PC-9 (cell line): ENCODE results near the gene PARK7. TPM values are rescaled to one million over a fixed set of nuclear protein-coding genes. Genes with fewer than 3 reads are reported as not detected.

Experiments used
- BruUV-seq: library from RNA; stranded (reverse); fragments of 400-500 nt; replicated peaks from 2 replicates; lab custom pipeline; 2021; lab: Mats Ljungman, UMichigan
- CTCF ChIA-PET: fragments of 300-600 bp; sonication (Branson Sonifier 250); formaldehyde crosslinking; loops from one replicate; lab custom pipeline; 2022; ENCODE audit warnings: antibody characterized with exemption; lab: Charles Lee
- POLR2A ChIA-PET: fragments of 300-600 bp; sonication (Branson Sonifier 250); formaldehyde crosslinking; loops from one replicate; lab custom pipeline; 2022; ENCODE audit warnings: antibody characterized with exemption; ENCODE audit not compliant: unreplicated experiment; lab: Charles Lee
- DNase-seq, 2 experiments: peaks; one replicate each; pipeline versions ENCODE4 v3.0.0 to v3.0.0-alpha.2; 2015 to 2022; ENCODE audit warnings: mixed read lengths in 1 of 2
- H2AFZ ChIP-seq: fragments of 200-600 bp; sonication (generic); 2 replicates; pipeline ENCODE4 v1.8.1; 2017; ENCODE audit warnings: antibody characterized with exemption
- H3F3A ChIP-seq: fragments of 200-600 bp; sonication (generic); 2 replicates; pipeline ENCODE4 v1.8.1; 2017; ENCODE audit warnings: antibody characterized with exemption, mild to moderate bottlenecking, low read depth; ENCODE audit not compliant: insufficient read depth
- H3K27ac ChIP-seq: fragments of 200-600 bp; sonication (generic); 2 replicates; pipeline ENCODE4 v1.6.1; 2016; ENCODE audit warnings: mixed run types
- H3K27me3 ChIP-seq: fragments of 200-600 bp; sonication (generic); 2 replicates; pipeline ENCODE4 v1.6.1; 2016; ENCODE audit warnings: low read depth, mixed run types; ENCODE audit not compliant: insufficient read depth
- H3K36me3 ChIP-seq: fragments of 200-600 bp; sonication (generic); 2 replicates; pipeline ENCODE4 v1.6.1; 2016; ENCODE audit warnings: low read depth, mixed run types
- H3K4me1 ChIP-seq: fragments of 200-600 bp; sonication (generic); replicated peaks from 2 replicates; pipeline ENCODE4 v1.6.1; 2016; ENCODE audit warnings: mixed run types; ENCODE audit not compliant: insufficient read depth
- H3K4me2 ChIP-seq: fragments of 200-600 bp; sonication (generic); 2 replicates; pipeline ENCODE4 v1.6.1; 2017; ENCODE audit warnings: mixed run types
- H3K4me3 ChIP-seq: fragments of 200-600 bp; sonication (generic); 2 replicates; pipeline ENCODE4 v1.6.1; 2016; ENCODE audit warnings: mixed run types
- H3K79me2 ChIP-seq: fragments of 200-600 bp; sonication (generic); 2 replicates; pipeline ENCODE4 v1.6.1; 2017; ENCODE audit warnings: low read depth, mixed run types
- H3K9me2 ChIP-seq: fragments of 200-600 bp; sonication (generic); 2 replicates; pipeline ENCODE4 v1.8.1; 2017; ENCODE audit warnings: mild to moderate bottlenecking; ENCODE audit not compliant: insufficient read depth
- H3K9me3 ChIP-seq: fragments of 200-600 bp; sonication (generic); 2 replicates; pipeline ENCODE4 v1.8.1; 2016; ENCODE audit warnings: low read depth; ENCODE audit not compliant: insufficient read depth
- H4K20me1 ChIP-seq: fragments of 200-600 bp; sonication (generic); 2 replicates; pipeline ENCODE4 v1.8.1; 2017; ENCODE audit not compliant: insufficient read depth
- EZH2 ChIP-seq: fragments of 200-600 bp; sonication (generic); IDR thresholded peaks from 2 replicates; pipeline ENCODE4 v1.8.0; 2017; ENCODE audit warnings: antibody characterized with exemption, low read depth
- intact Hi-C: fragments of 100-400 bp; cut with micrococcal nuclease; formaldehyde crosslinking; loops from one replicate; pipeline ENCODE4 v1.10.0; 2022; ENCODE audit not compliant: unreplicated experiment
- total RNA-seq: library from RNA; stranded (reverse); gene quantifications from 2 replicates; pipeline ENCODE4 v1.2.3, GENCODE V29; 2021
- TF ChIP-seq, protein P1 (sequence below): fragments of 200-600 bp; sonication (generic); conservative IDR thresholded peaks from 2 replicates; pipeline ENCODE4 v1.6.1; 2017; ENCODE audit warnings: mixed run types, antibody characterized with exemption, mild to moderate bottlenecking, moderate library complexity

Gene PARK7
- total RNA-seq, 1 experiment from 2014 or later, result 291 TPM

- TF ChIP-seq, protein P1, sequence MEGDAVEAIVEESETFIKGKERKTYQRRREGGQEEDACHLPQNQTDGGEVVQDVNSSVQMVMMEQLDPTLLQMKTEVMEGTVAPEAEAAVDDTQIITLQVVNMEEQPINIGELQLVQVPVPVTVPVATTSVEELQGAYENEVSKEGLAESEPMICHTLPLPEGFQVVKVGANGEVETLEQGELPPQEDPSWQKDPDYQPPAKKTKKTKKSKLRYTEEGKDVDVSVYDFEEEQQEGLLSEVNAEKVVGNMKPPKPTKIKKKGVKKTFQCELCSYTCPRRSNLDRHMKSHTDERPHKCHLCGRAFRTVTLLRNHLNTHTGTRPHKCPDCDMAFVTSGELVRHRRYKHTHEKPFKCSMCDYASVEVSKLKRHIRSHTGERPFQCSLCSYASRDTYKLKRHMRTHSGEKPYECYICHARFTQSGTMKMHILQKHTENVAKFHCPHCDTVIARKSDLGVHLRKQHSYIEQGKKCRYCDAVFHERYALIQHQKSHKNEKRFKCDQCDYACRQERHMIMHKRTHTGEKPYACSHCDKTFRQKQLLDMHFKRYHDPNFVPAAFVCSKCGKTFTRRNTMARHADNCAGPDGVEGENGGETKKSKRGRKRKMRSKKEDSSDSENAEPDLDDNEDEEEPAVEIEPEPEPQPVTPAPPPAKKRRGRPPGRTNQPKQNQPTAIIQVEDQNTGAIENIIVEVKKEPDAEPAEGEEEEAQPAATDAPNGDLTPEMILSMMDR, result peak; percentile 84
- no peak for TF ChIP-seq EZH2
- no peak overlapping the region for H2AFZ ChIP-seq
- H3K9me3 ChIP-seq, result no peaks in the 10 kb centered on the region
- H3K79me2 ChIP-seq, result peaks cover 7% of the 10 kb centered on the region; the same call in 1 of the 2 replicates
- DNase-seq, result peak; percentile 56 to 84
- H3K36me3 ChIP-seq, result peaks cover under 1% of the 10 kb centered on the region; the same call in 1 of the 2 replicates
- H4K20me1 ChIP-seq, result no peaks in the 10 kb centered on the region
- H3K27ac ChIP-seq, result no peak overlapping the region
- intact Hi-C loops, result loop anchor here (1.0 to 5.0 kb wide), 4 partner anchors 339 to 873 kb away; no protein-coding TSS in a partner anchor
- no TSS peak for BruUV-seq
- CTCF ChIA-PET, result interaction anchor here (0.6 to 1.6 kb wide), 8 partner anchors 15 to 1443 kb away, joined by 3 to 14 read pairs (median 4); no protein-coding TSS in a partner anchor
- H3K4me2 ChIP-seq, result no peak overlapping the region
- H3K9me2 ChIP-seq, result no peaks in the 10 kb centered on the region
- H3K4me3 ChIP-seq, result no peak overlapping the region
- no peaks in the 10 kb centered on the region for H3K27me3 ChIP-seq
- H3K4me1 ChIP-seq, result no peaks in the 10 kb centered on the region; the same call in 1 of the 2 replicates
- H3F3A ChIP-seq, result peaks cover 14% of the 10 kb centered on the region
- POLR2A ChIA-PET, result interaction anchor here (0.5 to 0.6 kb wide), 4 partner anchors 13 to 145 kb away, joined by 4 to 8 read pairs (median 6); partner anchors contain the start of gene PARK7
These were observed 13.8 kb downstream of the PARK7 start for GRCh38 chr1:7975212-7975865.

- Histone ChIP-seq H3K9me3 (no peaks in the 10 kb centered on the region), H3K4me3 (no peak overlapping the region), H3F3A (peaks cover 4% of the 10 kb centered on the region), H4K20me1 (no peaks in the 10 kb centered on the region), H3K27me3 (no peaks in the 10 kb centered on the region), H3K4me2 (no peak overlapping the region), H3K79me2 (peaks cover 21% of the 10 kb centered on the region), H3K9me2 (no peaks in the 10 kb centered on the region), H3K4me1 (peaks cover 6% of the 10 kb centered on the region; the same call in 1 of the 2 replicates), H2AFZ (no peak overlapping the region), H3K36me3 (no peaks in the 10 kb centered on the region; the same call in 1 of the 2 replicates), H3K27ac (no peak overlapping the region)
- ChIA-PET POLR2A (interaction anchor here (0.5 kb wide), 1 partner anchor 318 kb away, joined by 9 read pairs; no protein-coding TSS in a partner anchor), CTCF (interaction anchor here (0.7 kb wide), 1 partner anchor 256 kb away, joined by 6 read pairs; no protein-coding TSS in a partner anchor)
- TF ChIP-seq, protein P1, result no peak
- TF ChIP-seq EZH2, result no peak
- no peak for DNase-seq
- intact Hi-C loops, result no loop called here
- BruUV-seq, result no TSS peak
These were observed 19.5 kb downstream of the PARK7 start for GRCh38 chr1:7980984-7981383.

DNA sequence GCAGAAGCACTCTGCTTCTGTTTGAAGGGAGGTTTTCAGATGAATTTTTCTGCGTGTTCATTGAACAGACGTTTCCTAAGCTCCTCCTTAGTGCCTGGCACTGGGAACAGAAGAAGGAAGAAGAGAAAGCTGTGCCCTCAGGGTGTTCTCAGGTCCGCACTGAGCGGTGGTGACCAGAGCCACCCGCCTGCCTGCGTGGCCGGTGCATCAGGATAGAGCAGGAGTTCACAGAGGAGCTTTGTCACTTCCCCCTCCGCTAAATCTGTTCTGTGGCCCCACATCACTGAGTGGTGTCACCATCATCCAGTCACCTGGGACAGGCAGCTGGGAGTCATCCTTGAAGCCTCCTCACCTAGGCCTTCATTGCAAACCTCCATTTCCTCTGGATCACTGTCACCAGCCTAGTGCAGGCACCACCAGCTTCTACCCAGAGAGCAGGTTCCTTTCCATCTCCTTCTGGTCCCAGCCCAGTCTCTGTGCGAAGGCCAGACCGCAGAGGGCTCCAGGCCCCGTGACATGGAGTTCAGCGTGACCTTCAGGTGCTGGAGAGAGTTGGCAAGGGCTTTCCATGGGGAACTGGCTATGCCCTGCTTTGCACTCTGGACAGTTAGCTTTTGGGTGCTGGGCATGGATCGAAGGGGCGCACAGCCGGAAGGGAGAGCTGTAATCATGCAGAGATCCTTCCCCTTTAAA is 21.7 kb downstream of the PARK7 start:
- peak overlapping the region; percentile 46; the same call in 1 of the 2 replicates for H3K27ac ChIP-seq
- POLR2A ChIA-PET, result interaction anchor here (0.6 kb wide), 1 partner anchor 144 kb away, joined by 7 read pairs; no protein-coding TSS in a partner anchor
- no peaks in the 10 kb centered on the region for H3K9me2 ChIP-seq
- CTCF ChIA-PET, result interaction anchor here (0.6 to 1.2 kb wide), 2 partner anchors 10 to 32 kb away, joined by 3 to 4 read pairs; no protein-coding TSS in a partner anchor
- H3K79me2 ChIP-seq, result peaks cover 16% of the 10 kb centered on the region
- peaks cover 10% of the 10 kb centered on the region for H3K4me1 ChIP-seq
- no peaks in the 10 kb centered on the region for H3K27me3 ChIP-seq
- BruUV-seq, result no TSS peak
- H3K9me3 ChIP-seq, result no peaks in the 10 kb centered on the region
- no peak overlapping the region for H2AFZ ChIP-seq
- DNase-seq, result no peak
- peaks cover 10% of the 10 kb centered on the region for H3F3A ChIP-seq
- H3K36me3 ChIP-seq, result no peaks in the 10 kb centered on the region; the same call in 1 of the 2 replicates
- TF ChIP-seq, protein P1, result no peak
- no peak for TF ChIP-seq EZH2
- H3K4me2 ChIP-seq, result no peak overlapping the region
- no peak overlapping the region for H3K4me3 ChIP-seq
- no peaks in the 10 kb centered on the region for H4K20me1 ChIP-seq
- intact Hi-C loops, result loop anchor here (2.0 kb wide), 2 partner anchors 32 to 44 kb away; partner anchors contain the start of gene ERRFI1
